ENCODE results near the gene TTLL9.
"Not testable (repeated sequence)": the region's sequence is repeated elsewhere in the genome, so short reads cannot be mapped to it uniquely, and the experiment has no call there.

Gene TTLL9

DNA sequence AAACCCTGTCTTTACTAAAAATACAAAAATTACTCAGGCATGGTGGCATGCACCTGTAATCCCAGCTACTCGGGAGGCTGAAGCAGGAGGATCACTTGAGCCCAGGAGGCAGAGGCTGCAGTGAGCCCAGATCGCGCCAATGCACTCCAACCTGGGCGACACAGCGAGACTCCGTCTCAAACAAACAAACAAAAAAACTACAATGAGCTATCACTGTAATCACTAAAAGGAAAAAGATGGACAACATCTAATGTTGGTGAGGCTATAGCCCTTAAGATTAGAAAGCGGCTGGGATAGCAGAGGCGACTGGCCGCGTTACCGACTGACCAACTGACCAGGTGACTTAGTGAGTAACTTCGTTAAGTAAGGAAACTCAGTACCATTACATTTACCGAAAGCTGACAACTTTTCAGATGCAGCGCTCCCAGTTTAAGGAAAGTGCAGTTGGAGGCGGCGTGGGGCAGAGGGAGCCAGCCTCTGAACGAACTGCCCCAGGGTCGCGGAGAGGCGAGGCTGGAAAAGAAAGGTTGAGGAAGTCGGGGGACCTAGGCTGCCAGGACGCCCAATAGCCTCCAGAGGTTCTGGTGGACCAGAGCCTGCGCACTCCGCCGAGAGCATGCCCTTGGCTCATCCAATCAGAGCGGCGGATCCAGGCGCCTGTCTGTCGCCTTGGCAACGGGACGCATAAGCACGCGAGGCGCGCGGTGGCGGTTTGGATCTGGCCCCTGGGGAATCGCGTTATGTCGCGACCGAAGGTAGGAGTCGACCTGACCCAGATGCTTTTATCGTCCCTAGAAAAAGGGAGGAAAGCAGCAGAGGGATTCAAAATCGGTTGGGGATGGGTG is 8.9 kb downstream of the TTLL9 start:
- DNase-seq (ENCODE audit: low read depth in 2 of 2): peak; percentile 83 to 85

DNA sequence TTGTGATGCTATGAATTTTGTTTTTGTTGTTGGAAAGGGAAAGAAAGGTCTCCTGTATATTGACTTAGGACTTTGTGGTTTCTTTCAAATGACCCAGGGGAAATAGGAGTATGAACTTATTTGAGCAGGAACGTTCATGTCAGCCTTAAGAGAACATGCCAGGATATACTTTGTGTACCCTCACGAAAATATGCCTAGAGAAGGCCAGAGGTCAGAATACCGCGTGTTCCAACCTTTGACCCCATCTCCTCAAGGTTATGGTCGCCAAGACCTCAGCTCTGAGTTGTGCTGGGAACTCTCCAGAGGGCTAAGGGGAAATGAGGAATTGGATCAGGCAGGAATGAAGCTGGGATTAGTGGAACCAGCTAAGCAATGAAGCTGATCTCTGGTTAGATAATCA is 11.5 kb downstream of the TTLL9 start:
- DNase-seq (ENCODE audit: low read depth in 2 of 2): no peak

DNA sequence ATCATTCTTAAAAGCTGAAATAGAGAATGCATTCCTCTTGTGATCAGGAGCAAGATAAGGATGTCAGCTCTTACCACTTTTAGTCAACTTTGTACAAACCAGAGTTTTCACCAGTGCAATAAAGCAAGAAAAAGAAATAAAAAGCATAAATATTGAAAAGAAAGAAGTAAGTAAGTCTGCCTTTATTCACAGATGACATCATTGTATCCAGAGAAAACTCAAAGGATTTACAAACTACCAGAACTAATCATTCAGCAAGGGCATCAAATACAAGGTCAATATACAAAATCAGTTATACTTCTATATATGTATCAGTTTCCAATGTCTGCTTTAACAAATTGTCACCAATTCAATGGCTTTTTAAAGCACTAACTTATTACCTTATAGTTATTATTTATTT is 13.4 kb downstream of the TTLL9 start:
- no peak for DNase-seq (ENCODE audit: low read depth in 2 of 2)

DNA sequence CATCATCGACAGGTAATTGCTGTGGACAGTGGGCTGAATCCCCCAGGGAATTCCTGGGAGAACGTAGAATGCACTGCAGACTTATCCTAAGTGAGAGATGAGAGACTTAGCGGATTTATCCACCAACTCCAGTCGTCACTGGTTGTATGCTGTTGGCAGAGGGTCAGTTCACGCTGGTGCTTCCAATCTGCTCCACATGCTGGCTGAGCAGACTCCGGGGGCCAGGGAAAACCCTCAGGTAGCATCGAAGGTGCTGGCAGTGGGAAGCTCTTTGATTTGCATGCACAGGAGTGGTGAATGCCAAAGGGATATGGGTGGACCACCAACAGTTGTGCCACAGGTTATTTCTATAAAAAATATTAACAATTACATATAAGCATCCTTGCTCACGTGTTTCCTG is 20.2 kb downstream of the TTLL9 start:
- no peak for DNase-seq (ENCODE audit: low read depth in 2 of 2)

DNA sequence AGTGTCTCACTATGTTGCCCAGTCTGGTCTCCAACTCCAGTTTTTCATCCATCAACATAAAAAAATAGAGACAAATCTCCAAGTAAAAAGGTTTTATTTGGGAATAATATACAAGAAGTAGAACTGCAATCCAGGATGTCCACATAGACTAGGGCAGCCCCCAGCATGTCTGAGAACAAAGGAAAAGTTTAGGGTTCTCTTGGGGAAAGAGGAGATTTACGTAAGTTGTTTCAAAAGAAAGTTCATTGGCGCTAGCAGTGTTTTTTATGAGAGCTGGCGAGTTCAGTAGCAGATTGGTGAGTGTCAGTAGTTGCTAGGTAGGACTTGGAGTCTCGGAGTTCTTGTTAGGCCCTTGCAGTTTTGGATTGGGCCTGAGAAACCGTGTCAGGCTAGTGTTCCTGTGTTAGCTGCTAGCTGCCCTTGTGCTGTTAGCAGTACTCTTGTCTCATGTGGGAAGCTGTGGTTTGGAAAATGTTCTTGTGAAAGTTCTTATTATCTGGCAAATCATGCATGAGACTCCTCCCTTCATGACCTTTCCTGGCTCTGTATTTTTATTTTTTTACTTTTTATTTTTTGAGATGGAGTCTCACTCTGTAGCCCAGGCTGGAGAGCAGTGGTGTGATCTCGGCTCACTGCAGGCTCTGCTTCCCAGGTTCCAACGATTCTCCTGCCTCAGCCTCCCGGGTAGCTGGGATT is 24.7 kb downstream of the TTLL9 start:
- DNase-seq (ENCODE audit: low read depth in 2 of 2): no peak

DNA sequence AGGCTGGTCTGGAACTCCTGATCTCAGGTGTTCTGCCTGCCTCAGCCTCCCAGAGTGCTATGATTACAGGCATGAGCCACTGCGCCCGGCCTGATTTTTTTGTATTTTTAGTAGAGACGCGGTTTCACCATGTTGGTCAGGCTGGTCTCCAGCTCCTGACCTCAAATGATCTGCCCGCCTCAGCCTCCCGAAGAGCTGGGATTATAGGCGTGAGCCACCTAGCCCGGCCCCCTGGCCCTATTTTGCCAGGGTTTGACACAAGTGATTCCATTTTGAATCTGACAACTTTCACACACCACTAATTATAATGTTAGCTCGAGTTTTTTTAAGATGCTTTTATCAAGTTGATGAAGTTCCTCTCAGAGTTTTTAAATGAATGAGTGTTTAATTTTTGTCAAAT is 25.6 kb downstream of the TTLL9 start:
- no peak for DNase-seq (ENCODE audit: low read depth in 2 of 2)

DNA sequence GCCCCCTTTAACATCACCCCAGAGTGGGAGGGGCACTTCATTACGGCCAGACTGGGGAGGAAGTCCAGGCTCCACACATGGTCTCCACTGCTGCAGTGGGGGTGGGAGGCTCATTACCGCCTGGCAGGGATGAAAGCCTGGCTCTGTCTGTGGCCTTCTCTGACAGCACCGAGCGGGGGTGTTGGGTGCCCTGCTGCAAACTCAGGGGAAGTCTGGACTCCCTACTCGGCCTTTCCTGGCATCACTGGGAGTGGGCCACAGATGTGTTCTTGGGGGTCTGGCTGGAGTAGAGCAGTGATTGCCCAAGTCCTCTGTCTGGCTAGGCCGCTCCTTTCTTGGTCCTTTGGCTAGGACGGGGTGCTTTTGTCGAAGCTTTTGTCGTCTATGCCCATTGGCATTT is 27.1 kb downstream of the TTLL9 start:
- no peak for DNase-seq (ENCODE audit: low read depth in 2 of 2)

DNA sequence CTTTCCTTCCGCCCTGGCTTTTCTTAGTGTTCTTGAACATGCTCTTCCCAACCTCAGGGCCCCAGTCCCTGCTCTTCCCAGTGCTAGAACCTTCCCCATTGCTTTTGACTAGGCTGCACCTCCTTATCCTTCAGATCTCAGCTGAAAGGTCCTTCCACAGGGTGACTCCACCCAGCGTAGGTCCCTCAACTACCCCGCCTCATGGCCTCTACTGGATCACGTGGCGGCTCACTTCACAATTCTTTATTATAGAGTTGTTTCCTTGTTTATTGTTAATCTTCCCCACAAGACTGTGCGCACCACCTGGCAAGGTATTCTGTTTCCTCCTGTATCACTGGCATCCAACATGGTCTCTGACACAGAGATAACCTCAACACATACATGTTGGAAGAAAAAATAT is 31.2 kb downstream of the TTLL9 start:
- DNase-seq (ENCODE audit: low read depth in 2 of 2): no peak

DNA sequence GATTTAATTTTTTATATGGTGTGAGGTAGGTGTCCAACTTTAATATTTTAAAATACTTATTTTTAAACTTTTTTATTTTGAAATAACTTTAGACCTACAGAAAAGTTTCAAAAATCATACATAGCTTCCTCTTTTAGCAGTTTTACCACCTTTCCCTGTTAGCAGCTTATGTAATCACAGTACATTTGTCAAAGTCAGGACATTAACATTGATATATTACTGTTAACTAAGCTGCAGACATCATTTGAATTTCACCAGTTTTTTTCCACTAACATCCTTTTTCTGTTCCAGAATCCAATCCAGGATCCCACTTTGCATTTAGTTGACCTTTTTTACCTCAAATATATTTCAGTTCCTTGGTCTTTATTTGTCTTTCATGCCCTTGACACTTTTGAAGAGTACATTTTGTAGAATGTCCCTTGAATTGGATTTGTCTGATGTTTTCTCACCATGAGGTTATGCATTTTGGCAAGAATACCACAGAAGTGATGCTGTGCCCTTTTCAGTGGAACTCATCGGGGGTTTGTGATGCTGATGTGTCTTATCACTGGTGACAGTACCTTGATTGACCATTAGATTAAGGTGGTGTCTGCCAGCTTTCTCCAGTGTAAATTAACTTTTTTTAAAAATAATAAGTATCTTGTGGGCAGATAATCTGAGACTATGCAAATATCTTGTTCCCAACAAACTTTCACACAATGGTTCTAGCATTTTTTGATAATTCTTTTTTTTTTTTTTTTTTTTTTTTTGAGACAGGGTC is 33.4 kb downstream of the TTLL9 start:
- no peak for DNase-seq (ENCODE audit: low read depth in 2 of 2)

DNA sequence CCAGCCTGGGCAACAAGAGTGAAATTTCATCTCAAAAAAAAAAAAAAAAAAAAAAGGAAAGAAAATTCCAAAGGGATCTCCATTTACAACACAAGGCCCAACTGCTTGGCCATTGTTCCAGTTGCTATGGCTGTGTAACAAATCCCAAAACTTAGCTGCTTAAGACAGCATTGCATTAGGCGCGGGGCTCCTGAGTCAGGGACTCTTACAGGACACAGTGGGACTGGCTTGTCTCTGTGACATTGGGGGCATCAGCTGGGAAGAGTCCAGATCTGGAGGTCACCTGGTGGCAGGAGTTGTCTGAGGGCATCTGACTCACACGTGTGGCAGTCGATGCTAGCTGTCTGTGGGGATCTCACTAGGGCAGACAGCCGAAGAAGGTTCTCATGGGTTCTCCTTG is 35.6 kb downstream of the TTLL9 start:
- DNase-seq (ENCODE audit: low read depth in 2 of 2): no peak

DNA sequence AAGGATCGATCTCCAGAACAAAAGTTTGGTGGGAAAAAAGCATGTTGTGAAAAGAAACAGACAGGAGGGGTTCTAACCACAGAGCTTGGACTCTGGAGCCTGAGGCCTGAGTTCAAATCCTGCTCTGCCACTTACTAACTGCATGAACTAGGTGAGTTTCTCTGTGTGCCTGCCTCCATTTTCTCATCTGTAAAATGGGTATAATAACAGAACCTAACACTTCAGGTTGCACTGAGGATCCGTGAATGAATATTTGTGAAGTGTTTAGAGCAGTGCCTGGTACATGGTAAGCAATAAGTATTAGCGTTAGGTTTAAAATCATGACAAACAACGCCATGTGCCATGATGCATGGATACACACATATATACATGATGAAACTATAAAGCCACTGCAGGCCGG is 36.6 kb downstream of the TTLL9 start:
- DNase-seq (ENCODE audit: low read depth in 2 of 2): no peak

DNA sequence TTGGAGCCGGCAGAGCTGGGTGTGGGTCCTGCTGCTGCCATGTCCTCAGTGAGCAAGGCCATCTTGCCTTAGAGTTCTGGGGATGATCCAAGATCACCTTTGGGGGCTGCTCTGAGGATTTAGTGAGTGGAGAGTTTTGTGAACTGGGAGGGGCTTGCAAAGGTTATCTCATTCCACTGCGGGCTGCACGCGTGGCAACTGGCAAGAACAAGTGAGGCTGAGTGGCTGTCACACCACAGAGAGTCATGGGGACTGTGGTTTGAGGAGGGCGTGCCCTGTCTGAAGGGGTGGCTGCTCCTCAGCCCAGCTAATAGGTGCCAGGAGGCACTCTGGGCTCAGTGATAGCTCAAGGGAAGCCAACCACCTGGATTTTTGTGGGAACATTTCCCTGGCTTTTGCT is 37.6 kb downstream of the TTLL9 start:
- no peak for DNase-seq (ENCODE audit: low read depth in 2 of 2)

DNA sequence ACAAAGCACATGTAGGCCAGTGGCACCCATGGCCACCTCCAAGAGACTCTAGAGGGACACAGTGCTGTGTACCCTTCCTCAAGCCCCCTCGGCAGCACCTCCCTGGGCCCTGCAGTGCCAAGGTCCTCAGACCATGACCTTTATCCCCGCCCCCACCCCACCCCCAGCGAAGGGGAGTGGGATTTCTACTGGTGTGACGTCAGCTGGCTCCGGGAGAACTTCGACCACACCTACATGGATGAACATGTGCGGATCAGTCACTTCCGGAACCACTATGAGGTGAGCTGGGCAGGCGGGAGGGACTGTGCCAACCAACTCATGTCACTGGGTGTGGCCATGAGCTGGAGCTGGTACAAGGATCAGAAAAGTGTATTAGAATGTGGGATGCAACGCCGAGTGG is 38.0 kb downstream of the TTLL9 start:
- DNase-seq (ENCODE audit: low read depth in 2 of 2): no peak

DNA sequence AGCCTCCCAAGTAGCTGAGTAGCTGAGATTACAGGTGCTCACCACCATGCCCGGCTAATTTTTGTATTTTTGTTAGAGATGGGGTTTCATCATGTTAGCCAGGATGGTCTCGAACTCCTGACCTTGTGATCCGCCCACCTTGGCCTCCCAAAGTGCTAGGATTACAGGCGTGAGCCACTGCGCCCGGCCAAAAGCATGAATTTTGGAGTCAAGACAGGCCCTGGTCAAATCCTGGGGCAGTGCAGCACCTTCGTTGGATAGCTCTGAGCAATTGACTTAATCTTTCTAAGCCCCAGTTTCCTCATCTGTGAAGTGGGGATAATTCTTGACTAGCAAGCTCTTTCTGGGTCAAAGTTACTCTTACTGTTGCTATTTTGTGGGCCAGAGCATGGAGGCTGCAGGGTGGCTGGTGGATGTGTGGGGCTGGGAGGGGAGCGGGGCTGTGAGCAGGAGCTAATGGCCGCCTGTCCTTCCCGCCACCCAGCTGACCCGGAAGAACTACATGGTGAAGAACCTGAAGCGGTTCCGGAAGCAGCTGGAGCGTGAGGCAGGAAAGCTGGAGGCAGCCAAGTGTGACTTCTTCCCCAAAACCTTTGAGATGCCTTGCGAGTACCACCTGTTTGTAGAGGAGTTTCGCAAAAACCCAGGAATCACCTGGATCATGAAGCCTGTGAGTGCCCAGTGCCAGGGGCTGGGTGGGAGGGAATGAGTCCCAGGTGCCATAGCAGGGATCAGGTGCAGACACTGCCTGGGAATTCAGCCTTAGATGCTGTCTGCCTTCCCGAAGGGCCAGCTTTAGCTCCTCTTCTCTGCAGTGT is 39.0 kb downstream of the TTLL9 start:
- DNase-seq (ENCODE audit: low read depth in 2 of 2): no peak

DNA sequence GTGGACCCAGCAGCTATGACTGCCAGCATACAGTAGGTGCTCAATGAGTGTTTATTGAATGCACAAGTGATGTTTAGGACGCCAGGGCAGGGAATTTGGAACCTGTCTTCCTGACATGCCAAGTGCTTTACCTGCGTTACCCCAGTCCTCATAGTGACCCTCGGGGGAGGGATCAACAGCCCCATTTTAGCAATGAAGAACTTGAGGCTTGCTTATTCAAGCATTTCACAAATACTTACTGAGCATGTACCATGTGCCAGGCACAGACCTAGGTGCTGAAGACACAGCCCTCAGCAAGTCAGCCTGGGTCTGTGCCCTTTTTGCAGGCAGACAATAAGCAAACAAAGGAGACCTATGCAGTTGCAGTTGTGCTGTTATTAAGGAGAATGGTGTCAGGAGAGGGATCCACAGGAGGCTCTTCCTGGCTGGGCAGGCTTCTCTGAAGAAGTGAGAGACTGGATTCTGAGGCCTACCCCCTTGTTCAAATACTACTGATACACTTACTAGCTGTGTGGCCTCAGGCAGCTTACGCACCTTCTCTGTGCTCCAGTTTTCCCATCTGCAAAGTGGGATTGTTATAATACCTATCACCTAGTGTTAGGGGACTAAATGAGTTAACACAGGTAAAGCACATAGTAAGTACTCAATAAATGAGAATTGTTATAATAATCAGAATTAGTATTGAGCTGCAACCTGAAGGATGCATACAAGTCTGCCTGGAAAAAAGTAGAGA is 39.8 kb downstream of the TTLL9 start:
- no peak for DNase-seq (ENCODE audit: low read depth in 2 of 2)

DNA sequence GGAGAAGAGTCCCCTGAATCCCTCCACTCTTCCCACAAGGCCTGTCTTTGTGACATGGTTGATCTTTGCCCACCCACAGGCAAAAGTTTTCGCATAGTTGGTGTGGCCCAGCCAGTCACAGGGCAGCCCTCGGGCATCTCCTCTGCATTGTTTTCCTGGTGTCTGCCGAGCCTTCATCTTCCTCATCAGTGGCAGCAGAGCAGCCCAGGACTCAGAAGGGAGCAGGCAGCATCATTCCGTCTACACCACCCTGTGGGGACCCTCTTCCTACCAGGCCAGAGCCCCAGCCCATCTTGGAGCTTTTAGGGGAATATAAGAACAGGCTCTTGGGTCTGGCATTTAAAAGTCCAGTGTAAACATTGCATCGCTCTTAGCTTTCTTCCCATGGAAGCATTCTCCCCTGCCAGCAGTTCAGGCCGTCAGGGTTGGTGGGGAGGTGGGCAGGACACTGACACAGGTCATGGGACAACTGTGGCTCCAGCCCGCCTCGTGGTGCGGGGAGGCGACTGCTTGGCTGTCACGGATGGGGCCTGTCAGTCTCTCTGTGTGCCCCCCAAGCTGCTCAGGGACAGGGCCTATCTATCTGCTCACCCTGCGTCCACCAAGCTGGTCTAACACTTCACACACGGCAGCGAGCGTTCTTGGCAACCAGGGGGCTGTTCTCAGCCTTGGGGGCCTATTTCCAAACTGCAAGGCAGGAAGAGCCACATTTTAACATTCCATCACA is 43.2 kb downstream of the TTLL9 start:
- no peak for DNase-seq (ENCODE audit: low read depth in 2 of 2)

DNA sequence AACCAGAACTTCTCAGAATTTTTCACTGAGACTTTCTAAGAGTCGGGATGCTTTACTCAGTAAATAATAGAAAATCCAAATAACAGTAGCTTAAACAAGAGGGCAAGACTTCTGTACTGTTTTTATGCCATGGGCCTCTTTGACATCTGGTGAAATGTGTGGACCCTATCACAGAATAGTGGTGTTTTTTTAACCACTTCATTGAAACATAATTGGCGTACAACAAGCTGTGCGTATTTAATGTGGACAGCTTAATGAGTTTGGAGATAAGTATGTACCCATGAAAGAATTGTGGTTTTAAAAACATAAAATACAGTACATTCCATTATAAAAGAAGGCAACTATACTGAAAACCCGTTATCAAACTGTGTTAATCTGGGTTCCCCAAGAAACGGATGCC is 43.7 kb downstream of the TTLL9 start:
- no peak for DNase-seq (ENCODE audit: low read depth in 2 of 2)

DNA sequence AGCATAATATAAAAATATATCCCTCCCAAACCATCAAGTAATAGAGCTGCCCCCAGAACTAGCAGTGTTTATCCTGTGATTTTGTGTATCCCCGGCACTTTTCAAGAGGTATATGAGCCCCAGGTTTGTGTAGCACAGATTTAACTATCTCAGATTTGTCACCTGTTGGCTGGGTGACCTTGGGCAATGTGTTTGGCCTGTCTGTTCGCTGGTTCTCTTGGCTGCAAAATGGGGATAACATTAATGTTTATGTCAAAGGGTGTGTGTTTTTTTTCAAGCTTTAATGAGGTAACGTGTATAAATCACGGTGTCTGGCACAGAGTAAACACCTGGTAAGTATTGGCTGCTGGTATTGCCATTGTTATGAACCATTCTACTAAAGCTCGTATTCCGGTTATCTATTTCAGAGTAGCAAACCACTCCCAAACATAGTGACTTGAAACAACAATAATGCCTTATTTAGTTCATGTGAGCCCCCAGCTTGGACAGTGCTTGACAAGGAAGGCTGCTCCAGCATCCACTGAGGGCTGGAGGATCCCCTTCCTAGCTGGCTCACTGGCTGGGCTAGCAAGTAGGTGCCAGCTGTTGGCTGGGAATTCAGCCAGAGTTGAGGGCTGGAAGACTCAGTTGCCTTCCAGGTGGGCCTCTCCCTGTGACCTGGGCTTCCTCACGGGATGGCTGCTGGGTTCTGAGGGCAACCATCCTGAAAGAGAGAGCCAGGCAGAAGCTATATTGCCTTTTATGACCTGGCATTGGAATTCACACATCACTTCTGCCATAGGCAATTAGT is 45.3 kb downstream of the TTLL9 start:
- no peak for DNase-seq (ENCODE audit: low read depth in 2 of 2)

DNA sequence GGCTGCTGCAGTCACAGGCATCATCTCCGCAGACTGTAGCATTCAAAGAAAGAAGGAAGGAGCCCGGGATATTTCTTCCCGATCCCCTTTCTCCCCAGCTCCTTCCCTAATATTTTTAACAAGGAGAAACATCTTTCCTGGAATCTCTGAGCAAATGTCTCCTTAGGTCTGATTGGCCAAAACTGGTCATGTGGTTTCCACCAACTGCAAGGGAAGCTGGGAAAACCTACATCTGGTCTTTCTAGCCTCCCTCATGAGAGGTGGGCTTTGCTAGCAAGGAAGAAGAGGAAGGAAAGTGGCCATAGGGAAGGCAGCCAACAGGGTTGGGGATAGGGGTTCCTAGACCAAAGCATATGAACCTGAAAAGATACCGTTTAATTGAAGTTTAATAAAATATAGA is 46.3 kb downstream of the TTLL9 start:
- no peak for DNase-seq (ENCODE audit: low read depth in 2 of 2)

DNA sequence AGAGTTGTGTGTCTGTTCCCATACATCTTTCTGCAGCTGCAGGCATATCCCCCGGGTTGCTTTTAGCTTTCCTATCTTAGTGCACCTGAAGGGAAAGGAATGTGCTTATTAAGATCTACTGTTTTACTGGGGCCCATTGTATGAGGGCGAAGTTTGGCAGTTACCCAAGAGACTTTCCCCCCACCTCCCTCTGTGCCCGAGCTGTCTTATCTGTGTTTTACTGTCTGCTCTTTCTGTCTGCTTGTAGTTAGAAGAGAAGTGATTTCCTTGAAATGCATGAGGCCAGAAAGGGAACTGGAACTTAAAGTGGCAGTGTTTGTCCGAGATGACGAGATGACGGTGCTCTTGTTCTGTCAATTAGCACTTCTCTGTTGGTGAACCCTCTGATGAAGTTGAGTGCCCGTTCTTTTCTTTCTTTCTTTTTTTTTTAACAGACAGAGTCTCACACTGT is 47.6 kb downstream of the TTLL9 start:
- DNase-seq (ENCODE audit: low read depth in 2 of 2): not testable (repeated sequence)
